ENCODE data around the gene LHX2.

The LHX2 gene

DNA sequence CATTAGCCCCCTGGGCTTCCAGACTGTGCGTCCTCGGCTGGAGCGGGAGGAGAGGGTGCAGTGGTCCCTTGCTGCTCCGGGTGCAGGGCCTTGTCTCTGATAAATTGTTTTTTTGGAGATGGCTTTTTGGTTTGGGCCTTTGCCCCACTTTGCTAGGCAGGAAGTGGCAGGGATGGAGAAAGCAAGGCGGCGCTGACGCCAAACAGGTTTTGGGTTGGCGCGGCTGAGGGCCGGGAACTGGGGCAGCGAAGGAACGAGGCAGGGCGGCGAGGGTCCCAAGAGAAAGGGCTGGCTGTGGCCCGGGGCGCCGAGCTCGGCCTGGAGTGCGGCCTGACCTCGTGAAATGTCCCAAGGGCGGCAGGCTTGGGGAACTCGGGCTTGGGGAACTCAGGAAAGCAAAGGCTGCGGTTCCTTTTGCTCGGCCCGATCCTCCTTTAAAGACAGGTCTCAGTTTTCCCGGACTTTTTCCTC is 4.1 kb downstream of the LHX2 start:
- no peaks in the 10 kb centered on the region for H3K9me3 ChIP-seq (ENCODE audit: insufficient read depth, low read length)
- no peak for TF ChIP-seq ZNF274 (IDR thresholded peaks at IDR 0.05; ENCODE audit: low read depth, low read length)
- peak; percentile 38 for TF ChIP-seq SUZ12 (IDR thresholded peaks at IDR 0.05; ENCODE audit: extremely low read depth, insufficient read depth, insufficient read length)
- H3K27me3 ChIP-seq (ENCODE audit: insufficient read depth, insufficient read length) = peaks cover 92% of the 10 kb centered on the region
- DNase-seq (ENCODE audit: low read depth, low spot score) = no peak
- H3K9ac ChIP-seq (ENCODE audit: insufficient read length, low read depth) = no peak overlapping the region
- H3K4me1 ChIP-seq (ENCODE audit: insufficient read depth, insufficient read length) = peaks cover 11% of the 10 kb centered on the region
- no peak overlapping the region for H3K4me3 ChIP-seq (ENCODE audit: insufficient read length, low read depth)
- no peaks in the 10 kb centered on the region for H3K36me3 ChIP-seq (ENCODE audit: insufficient read depth, insufficient read length, low read length)

- TF ChIP-seq SUZ12 (IDR thresholded peaks at IDR 0.05; ENCODE audit: extremely low read depth, insufficient read depth, insufficient read length) (peak; percentile 88), ZNF274 (IDR thresholded peaks at IDR 0.05; ENCODE audit: low read depth, low read length) (no peak), YY1 (IDR thresholded peaks at IDR 0.05; ENCODE audit: insufficient read depth, insufficient read length) (no peak)
- no peaks in the 10 kb centered on the region for H3K9me3 ChIP-seq (ENCODE audit: insufficient read depth, low read length)
- H3K36me3 ChIP-seq (ENCODE audit: insufficient read depth, insufficient read length, low read length) = no peaks in the 10 kb centered on the region
- peaks cover 95% of the 10 kb centered on the region for H3K27me3 ChIP-seq (ENCODE audit: insufficient read depth, insufficient read length)
- peaks cover 12% of the 10 kb centered on the region for H3K4me1 ChIP-seq (ENCODE audit: insufficient read depth, insufficient read length)
- H3K4me3 ChIP-seq (ENCODE audit: insufficient read length, low read depth) = no peak overlapping the region
- no peak for DNase-seq (ENCODE audit: low read depth, low spot score)
- no peak overlapping the region for H3K9ac ChIP-seq (ENCODE audit: insufficient read length, low read depth)
Measured at GRCh38 chr9:124016175-124017050, 4.8 kb downstream of the LHX2 start.

- H3K4me3 ChIP-seq (ENCODE audit: insufficient read length, low read depth) = peak overlapping the region; percentile 48
- peaks cover 14% of the 10 kb centered on the region for H3K4me1 ChIP-seq (ENCODE audit: insufficient read depth, insufficient read length)
Measured at GRCh38 chr9:124017051-124017928, 5.7 kb downstream of the LHX2 start.

DNA sequence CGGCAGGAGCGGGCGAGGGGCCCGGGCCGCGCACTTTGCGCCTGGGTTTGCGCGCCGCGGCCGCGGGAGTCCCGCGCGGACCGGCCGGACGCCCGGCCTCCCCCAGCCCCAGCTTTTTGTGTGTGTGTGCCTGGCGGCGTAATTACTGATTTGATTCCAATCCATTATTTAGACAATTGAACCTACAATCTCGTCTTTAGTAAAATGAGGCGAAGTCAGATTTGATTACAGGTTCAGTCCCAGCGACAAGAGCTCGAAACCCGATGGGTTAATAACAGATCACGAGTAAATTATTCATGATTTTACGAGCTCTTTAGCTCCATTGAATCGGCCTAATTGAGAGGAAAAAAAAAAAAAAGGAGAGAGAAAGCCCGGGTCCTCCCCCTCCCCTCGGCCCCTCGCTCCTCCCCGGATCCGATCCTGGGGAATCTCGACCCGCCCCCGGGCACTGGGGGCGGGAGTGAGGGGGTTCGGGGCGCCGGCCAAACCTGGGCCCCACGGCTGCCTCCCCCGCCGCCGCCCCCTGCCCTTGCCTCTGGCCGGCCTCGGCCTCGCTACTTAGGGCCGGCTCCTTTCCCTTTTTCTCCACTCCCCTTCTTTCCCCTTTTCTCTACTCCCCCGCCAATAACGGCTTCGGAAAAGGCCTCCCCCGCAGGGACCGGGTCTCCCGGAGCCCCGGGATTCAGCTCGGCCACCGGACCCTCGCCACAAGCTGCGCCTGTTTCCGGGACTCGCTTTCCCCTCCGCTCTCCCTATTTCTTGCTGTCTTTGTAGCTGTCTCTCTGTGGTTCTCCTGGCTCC is 6.6 kb downstream of the LHX2 start:
- Histone ChIP-seq H3K36me3 (ENCODE audit: insufficient read depth, insufficient read length, low read length) (no peaks in the 10 kb centered on the region), H3K4me1 (ENCODE audit: insufficient read depth, insufficient read length) (peaks cover 18% of the 10 kb centered on the region), H3K27me3 (ENCODE audit: insufficient read depth, insufficient read length) (peaks cover 89% of the 10 kb centered on the region), H3K9me3 (ENCODE audit: insufficient read depth, low read length) (no peaks in the 10 kb centered on the region), H3K9ac (ENCODE audit: insufficient read length, low read depth) (peak overlapping the region; percentile 69), H3K4me3 (ENCODE audit: insufficient read length, low read depth) (peak overlapping the region; percentile 48)
- DNase-seq (ENCODE audit: low read depth, low spot score) = no peak
- TF ChIP-seq SUZ12 (IDR thresholded peaks at IDR 0.05; ENCODE audit: extremely low read depth, insufficient read depth, insufficient read length) (no peak), ZNF274 (IDR thresholded peaks at IDR 0.05; ENCODE audit: low read depth, low read length) (no peak), YY1 (IDR thresholded peaks at IDR 0.05; ENCODE audit: insufficient read depth, insufficient read length) (no peak)

More at GRCh38 chr9:124017051-124017928, 5.7 kb downstream of the LHX2 start:
- peak overlapping the region; percentile 69 for H3K9ac ChIP-seq (ENCODE audit: insufficient read length, low read depth)
- DNase-seq (ENCODE audit: low read depth, low spot score) = no peak
- H3K27me3 ChIP-seq (ENCODE audit: insufficient read depth, insufficient read length) = peaks cover 94% of the 10 kb centered on the region
- H3K9me3 ChIP-seq (ENCODE audit: insufficient read depth, low read length) = no peaks in the 10 kb centered on the region
- no peaks in the 10 kb centered on the region for H3K36me3 ChIP-seq (ENCODE audit: insufficient read depth, insufficient read length, low read length)
- TF ChIP-seq SUZ12 (IDR thresholded peaks at IDR 0.05; ENCODE audit: extremely low read depth, insufficient read depth, insufficient read length) (peak; percentile 89), YY1 (IDR thresholded peaks at IDR 0.05; ENCODE audit: insufficient read depth, insufficient read length) (no peak)

DNA sequence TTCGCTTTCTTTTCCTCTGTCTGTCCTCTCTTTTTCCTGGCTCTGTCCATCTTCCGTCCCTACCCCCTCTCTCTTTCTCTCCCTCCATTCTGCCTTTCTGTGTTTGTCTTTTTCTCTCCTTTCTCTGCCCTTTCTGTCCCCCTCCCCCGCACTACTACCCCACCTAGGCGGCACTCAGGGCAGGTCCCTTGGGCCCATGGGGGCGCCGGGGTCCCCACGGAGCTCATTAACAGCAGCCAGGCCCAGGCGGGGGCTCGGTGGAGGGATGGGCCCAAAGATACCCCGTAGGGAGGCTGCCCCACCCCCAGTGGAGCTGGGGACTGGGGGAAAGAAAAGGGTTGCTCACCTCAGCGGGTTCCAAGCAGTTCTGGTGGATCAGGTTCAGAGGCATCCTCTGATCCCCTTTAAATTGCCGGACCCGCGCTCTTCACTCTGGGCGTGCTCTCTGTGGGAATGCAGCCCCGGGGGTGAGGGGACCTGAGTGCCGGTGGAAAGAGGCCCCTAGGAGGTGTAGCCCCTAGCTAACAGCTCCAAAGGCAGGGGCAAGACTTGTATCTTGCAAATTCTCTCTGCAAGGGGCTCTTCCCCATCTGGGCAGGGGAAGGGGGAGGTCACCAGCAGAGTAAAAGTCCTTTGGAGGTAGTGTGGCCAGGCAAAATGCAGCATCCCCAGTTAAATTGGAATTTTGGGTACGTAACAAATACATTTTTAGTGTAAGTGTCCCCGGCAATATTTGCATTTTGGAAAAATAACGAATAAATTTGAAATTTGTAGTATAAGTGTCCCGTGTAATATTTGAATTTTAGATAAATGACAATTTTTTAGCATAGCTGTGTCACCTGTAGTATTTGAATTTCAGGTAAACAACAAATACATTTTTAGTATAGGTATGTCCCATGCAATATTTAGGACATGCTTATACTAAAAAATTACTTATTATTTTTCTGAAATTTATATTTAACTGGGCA is 7.4 kb downstream of the LHX2 start:
- H3K9ac ChIP-seq (ENCODE audit: insufficient read length, low read depth) = peak overlapping the region; percentile 65
- H3K4me3 ChIP-seq (ENCODE audit: insufficient read length, low read depth) = peak overlapping the region; percentile 48
- no peaks in the 10 kb centered on the region for H3K9me3 ChIP-seq (ENCODE audit: insufficient read depth, low read length)
- no peak for DNase-seq (ENCODE audit: low read depth, low spot score)
- H3K4me1 ChIP-seq (ENCODE audit: insufficient read depth, insufficient read length) = peaks cover 18% of the 10 kb centered on the region
- TF ChIP-seq YY1 (IDR thresholded peaks at IDR 0.05; ENCODE audit: insufficient read depth, insufficient read length) (no peak), SUZ12 (IDR thresholded peaks at IDR 0.05; ENCODE audit: extremely low read depth, insufficient read depth, insufficient read length) (no peak), ZNF274 (IDR thresholded peaks at IDR 0.05; ENCODE audit: low read depth, low read length) (no peak)
- H3K27me3 ChIP-seq (ENCODE audit: insufficient read depth, insufficient read length) = peaks cover 80% of the 10 kb centered on the region
- H3K36me3 ChIP-seq (ENCODE audit: insufficient read depth, insufficient read length, low read length) = no peaks in the 10 kb centered on the region
